Measurements from ENCODE around the gene SP1. TPM values are rescaled to one million over a fixed set of nuclear protein-coding genes. Genes with fewer than 3 reads are reported as not detected.

SP1 gene
- polyA plus RNA-seq, 4 donors = 67.0 to 85.0 (median 78.8) TPM

Other genes with a start within 250 kb of the SP1 start
- 10 to 100 TPM; 65.7 to 81.2 (median 71.4) TPM for gene ZNF740, start 199.5 kb upstream of the SP1 start, polyA plus RNA-seq (ENCODE audit: insufficient read length in 4 of 4)
- gene CSAD, start 199.3 kb upstream of the SP1 start, polyA plus RNA-seq (ENCODE audit: insufficient read length in 4 of 4) = 10 to 100 TPM; 34.5 to 56.4 (median 37.8) TPM
- gene ITGB7, start 172.9 kb upstream of the SP1 start, polyA plus RNA-seq (ENCODE audit: insufficient read length in 4 of 4) = 1 to 10 TPM; 1.4 to 1.8 (median 1.6) TPM
- 10 to 100 TPM; 30.9 to 41.5 (median 32.7) TPM for gene RARG, start 148.0 kb upstream of the SP1 start, polyA plus RNA-seq (ENCODE audit: insufficient read length in 4 of 4)
- 10 to 100 TPM in 1 of 4 donors, 1 to 10 TPM in 3; 8.9 to 11.3 (median 9.1) TPM for gene ESPL1, start 111.9 kb upstream of the SP1 start, polyA plus RNA-seq (ENCODE audit: insufficient read length in 4 of 4)
- 100 to 1,000 TPM; 642 to 677 (median 662) TPM for gene PFDN5, start 84.6 kb upstream of the SP1 start, polyA plus RNA-seq (ENCODE audit: insufficient read length in 4 of 4)
- 10 to 100 TPM; 49.8 to 62.4 (median 51.0) TPM for gene MYG1, start 80.5 kb upstream of the SP1 start, polyA plus RNA-seq (ENCODE audit: insufficient read length in 4 of 4)
- gene AAAS, start 58.6 kb upstream of the SP1 start, polyA plus RNA-seq (ENCODE audit: insufficient read length in 4 of 4) = 10 to 100 TPM; 76.1 to 84.9 (median 79.1) TPM
- gene SP7, start 43.8 kb upstream of the SP1 start, polyA plus RNA-seq (ENCODE audit: insufficient read length in 4 of 4) = under 1 TPM; 0.14 to 0.30 (median 0.16) TPM
- under 1 TPM; 0.21 to 0.54 (median 0.38) TPM for gene AMHR2, start 43.7 kb downstream of the SP1 start, polyA plus RNA-seq (ENCODE audit: insufficient read length in 4 of 4)
- gene PRR13, start 61.6 kb downstream of the SP1 start, polyA plus RNA-seq (ENCODE audit: insufficient read length in 4 of 4) = 100 to 1,000 TPM; 186 to 223 (median 206) TPM
- 1,000 to 10,000 TPM; 1,030 to 1,212 (median 1,099) TPM for gene PCBP2, start 71.9 kb downstream of the SP1 start, polyA plus RNA-seq (ENCODE audit: insufficient read length in 4 of 4)
- gene MAP3K12, start 119.3 kb downstream of the SP1 start, polyA plus RNA-seq (ENCODE audit: insufficient read length in 4 of 4) = 10 to 100 TPM; 23.1 to 28.5 (median 24.7) TPM
- 10 to 100 TPM; 43.0 to 57.0 (median 45.7) TPM for gene TARBP2, start 121.1 kb downstream of the SP1 start, polyA plus RNA-seq (ENCODE audit: insufficient read length in 4 of 4)
- 1 to 10 TPM in 1 of 4 donors, under 1 TPM in 3; 0.37 to 1.4 (median 0.59) TPM for gene NPFF, start 127.3 kb downstream of the SP1 start, polyA plus RNA-seq (ENCODE audit: insufficient read length in 4 of 4)
- 10 to 100 TPM; 38.4 to 47.0 (median 44.8) TPM for gene ATF7, start 246.2 kb downstream of the SP1 start, polyA plus RNA-seq (ENCODE audit: insufficient read length in 4 of 4)

Measured in right renal pelvis (tissue), 4 donors.